ENCODE measurements around the gene MAGEF1. TPM values are rescaled to one million over a fixed set of nuclear protein-coding genes. Genes with fewer than 3 reads are reported as not detected.
A peak's percentile ranks its signal among the peaks of the same experiment; 100 is the strongest.

Gene MAGEF1
- total RNA-seq, 2 experiments from 2014 or later, result 5.8 to 6.1 TPM

GRCh38 chr3:184727357-184728009 is 15.6 kb upstream of the MAGEF1 start:
- peak; percentile 78 for TF ChIP-seq CTCF (IDR thresholded peaks at IDR 0.05)
- peak in 13 of 14 experiments; percentile 6 to 76 (median 24) for DNase-seq
- H3K36me3 Mint-ChIP-seq (ENCODE audit: low read depth), result no peaks in the 10 kb centered on the region
- H3K9me3 Mint-ChIP-seq, result no peaks in the 10 kb centered on the region
- no peak overlapping the region for H3K27ac ChIP-seq (ENCODE audit: low read depth in 1 of 2, low read length in 2 of 2)
- no peak overlapping the region for H3K4me3 ChIP-seq (ENCODE audit: low read length)
- no peaks in the 10 kb centered on the region for H3K9me3 ChIP-seq (ENCODE audit: control insufficient read depth in 1 of 2, insufficient read depth in 1 of 2, low read length in 2 of 2)
- H3K4me3 Mint-ChIP-seq, result no peak overlapping the region
- peak; percentile 75 for ATAC-seq (ENCODE audit: poor library complexity)
- no peaks in the 10 kb centered on the region for H3K4me1 ChIP-seq (ENCODE audit: insufficient read depth, low read length)
- ChIA-PET CTCF (interaction anchor here (0.7 to 1.3 kb wide), 2 partner anchors 141 to 166 kb away, joined by 3 to 5 read pairs; partner anchors contain the start of gene EPHB3), POLR2A (interaction anchor here (0.6 to 1.2 kb wide), 3 partner anchors 15 to 166 kb away, joined by 3 to 4 read pairs (median 3); partner anchors contain the start of gene EPHB3)
- H3K4me1 Mint-ChIP-seq (ENCODE audit: low read depth), result no peaks in the 10 kb centered on the region
- intact Hi-C loops (cut with DNase I, micrococcal nuclease), result loop anchor here (1.0 to 2.0 kb wide), 2 partner anchors 49 to 166 kb away; partner anchors contain the start of gene EPHB3 (in 2 of the 2)
- peaks cover 3% of the 10 kb centered on the region for H3K27me3 Mint-ChIP-seq
- peaks cover 0 to 2% of the 10 kb centered on the region in 2 experiments for H3K27me3 ChIP-seq (ENCODE audit: control insufficient read depth in 1 of 2, insufficient read depth in 2 of 2, low read length in 2 of 2)
- no peaks in the 10 kb centered on the region for H3K36me3 ChIP-seq (ENCODE audit: insufficient read depth, low read length)
- no peak overlapping the region for H3K27ac Mint-ChIP-seq

GRCh38 chr3:184726497-184726896 is 14.6 kb upstream of the MAGEF1 start:
- Histone ChIP-seq H3K36me3 (ENCODE audit: insufficient read depth, low read length) (no peaks in the 10 kb centered on the region), H3K27me3 (ENCODE audit: control insufficient read depth in 1 of 2, insufficient read depth in 2 of 2, low read length in 2 of 2) (peaks cover 0 to 2% of the 10 kb centered on the region in 2 experiments), H3K4me1 (ENCODE audit: insufficient read depth, low read length) (no peaks in the 10 kb centered on the region), H3K9me3 (ENCODE audit: control insufficient read depth in 1 of 2, insufficient read depth in 1 of 2, low read length in 2 of 2) (no peaks in the 10 kb centered on the region), H3K27ac (ENCODE audit: low read depth in 1 of 2, low read length in 2 of 2) (no peak overlapping the region), H3K4me3 (ENCODE audit: low read length) (no peak overlapping the region)
- ATAC-seq (ENCODE audit: poor library complexity) (no peak), DNase-seq (no peak)
- ChIA-PET POLR2A (interaction anchor here (0.6 to 1.2 kb wide), 3 partner anchors 14 to 165 kb away, joined by 3 to 4 read pairs (median 3); partner anchors contain the start of gene EPHB3), CTCF (interaction anchor here (0.7 to 1.3 kb wide), 2 partner anchors 142 to 165 kb away, joined by 3 to 5 read pairs; partner anchors contain the start of gene EPHB3)
- Mint-ChIP-seq H3K4me1 (ENCODE audit: low read depth) (no peaks in the 10 kb centered on the region), H3K9me3 (no peaks in the 10 kb centered on the region), H3K27me3 (peaks cover 3% of the 10 kb centered on the region), H3K36me3 (ENCODE audit: low read depth) (no peaks in the 10 kb centered on the region), H3K27ac (no peak overlapping the region), H3K4me3 (no peak overlapping the region)
- TF ChIP-seq CTCF (IDR thresholded peaks at IDR 0.05), result no peak
- intact Hi-C loops (cut with DNase I, micrococcal nuclease), result loop anchor here in 1 of 2 experiments (2.0 kb wide), 1 partner anchor 50 kb away; no protein-coding TSS in a partner anchor

GRCh38 chr3:184725176-184725719 is 13.4 kb upstream of the MAGEF1 start:
- Mint-ChIP-seq H3K9me3 (no peaks in the 10 kb centered on the region), H3K4me3 (no peak overlapping the region), H3K27ac (no peak overlapping the region), H3K36me3 (ENCODE audit: low read depth) (no peaks in the 10 kb centered on the region), H3K27me3 (peaks cover 3% of the 10 kb centered on the region), H3K4me1 (ENCODE audit: low read depth) (no peaks in the 10 kb centered on the region)
- H3K9me3 ChIP-seq (ENCODE audit: control insufficient read depth in 1 of 2, insufficient read depth in 1 of 2, low read length in 2 of 2), result no peaks in the 10 kb centered on the region
- no peaks in the 10 kb centered on the region for H3K36me3 ChIP-seq (ENCODE audit: insufficient read depth, low read length)
- ChIA-PET POLR2A (no interaction called here), CTCF (no interaction called here)
- H3K4me3 ChIP-seq (ENCODE audit: low read length), result no peak overlapping the region
- no peaks in the 10 kb centered on the region for H3K4me1 ChIP-seq (ENCODE audit: insufficient read depth, low read length)
- intact Hi-C loops (cut with DNase I, micrococcal nuclease), result no loop called here
- no peak for TF ChIP-seq CTCF (IDR thresholded peaks at IDR 0.05)
- DNase-seq (no peak), ATAC-seq (ENCODE audit: poor library complexity) (no peak)
- no peak overlapping the region for H3K27ac ChIP-seq (ENCODE audit: low read depth in 1 of 2, low read length in 2 of 2)
- H3K27me3 ChIP-seq (ENCODE audit: control insufficient read depth in 1 of 2, insufficient read depth in 2 of 2, low read length in 2 of 2), result no peaks in the 10 kb centered on the region
